Brain microvascular endothelial cell (primary cell): ENCODE data around the gene AHRR.

Source experiments
- DNase-seq: peaks from one replicate; pipeline ENCODE4 v3.0.0-alpha.2; 2020
- H3K27ac ChIP-seq: fragments of 250-450 bp; sonication (Bioruptor Pico); 2 replicates; pipeline ENCODE4 v1.5.1; 2020; ENCODE audit warnings: mild to moderate bottlenecking, moderate library complexity
- H3K27me3 ChIP-seq: fragments of 250-450 bp; sonication (Bioruptor Pico); replicated peaks from 2 replicates; pipeline ENCODE4 v1.5.1; 2020; ENCODE audit warnings: mild to moderate bottlenecking
- H3K36me3 ChIP-seq: fragments of 250-450 bp; sonication (Bioruptor Pico); replicated peaks from 2 replicates; pipeline ENCODE4 v1.5.1; 2020; ENCODE audit warnings: mild to moderate bottlenecking
- H3K4me3 ChIP-seq: 2 replicates; pipeline ENCODE4 v1.5.1; 2011; ENCODE audit warnings: low read depth, mild to moderate bottlenecking, control low read depth, low read length, moderate library complexity
- in situ Hi-C: cut with HindIII; loops from 2 replicates; pipeline ENCODE4 v1.10.0; 2017; ENCODE audit warnings: low sequenced_read_pairs, low pct_ligation_motif_present
- TF ChIP-seq, protein P1 (sequence below): IDR thresholded peaks from 2 replicates; pipeline ENCODE4 v1.5.1; 2011; ENCODE audit warnings: low read depth, mild to moderate bottlenecking, moderate library complexity, low read length, control low read depth, inconsistent platforms; ENCODE audit errors: missing control alignments

AHRR gene

DNA sequence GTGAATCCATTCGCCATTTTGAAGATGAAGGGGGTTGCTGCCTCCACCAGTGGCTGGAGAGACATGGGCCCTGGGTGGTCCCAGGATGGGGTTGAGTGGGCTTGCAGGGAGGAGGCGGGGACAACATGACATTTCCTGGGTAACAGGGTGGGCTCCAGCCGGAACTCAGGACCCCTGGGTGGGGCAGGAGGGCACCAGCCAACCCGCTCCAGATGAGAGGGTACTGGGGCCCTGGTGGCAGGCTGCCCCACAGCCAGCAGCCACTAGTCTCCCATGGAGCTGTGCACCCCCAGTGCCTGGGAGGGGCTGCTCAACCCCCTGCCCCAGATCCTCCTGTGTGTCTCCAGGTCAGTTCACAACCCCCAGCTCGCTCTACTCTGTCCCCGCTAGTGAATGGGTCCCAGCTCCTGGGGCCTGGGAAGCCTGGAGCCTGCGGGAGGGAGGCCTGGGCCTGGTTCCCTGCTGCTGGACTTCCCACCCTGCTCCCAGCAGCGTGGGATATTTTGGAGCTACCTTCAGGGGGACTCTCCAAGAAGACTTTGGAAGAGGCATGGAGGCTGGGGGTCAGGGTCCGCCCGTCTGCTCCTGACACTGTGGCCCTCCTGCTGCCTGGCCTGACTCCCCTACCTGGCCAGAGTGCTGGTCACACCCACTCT is 55.9 kb downstream of the AHRR start:
- Histone ChIP-seq H3K4me3 (no peak overlapping the region), H3K27me3 (no peaks in the 10 kb centered on the region), H3K36me3 (no peaks in the 10 kb centered on the region), H3K27ac (peak overlapping the region; percentile 81)
- no peak for DNase-seq
- TF ChIP-seq, protein P1, sequence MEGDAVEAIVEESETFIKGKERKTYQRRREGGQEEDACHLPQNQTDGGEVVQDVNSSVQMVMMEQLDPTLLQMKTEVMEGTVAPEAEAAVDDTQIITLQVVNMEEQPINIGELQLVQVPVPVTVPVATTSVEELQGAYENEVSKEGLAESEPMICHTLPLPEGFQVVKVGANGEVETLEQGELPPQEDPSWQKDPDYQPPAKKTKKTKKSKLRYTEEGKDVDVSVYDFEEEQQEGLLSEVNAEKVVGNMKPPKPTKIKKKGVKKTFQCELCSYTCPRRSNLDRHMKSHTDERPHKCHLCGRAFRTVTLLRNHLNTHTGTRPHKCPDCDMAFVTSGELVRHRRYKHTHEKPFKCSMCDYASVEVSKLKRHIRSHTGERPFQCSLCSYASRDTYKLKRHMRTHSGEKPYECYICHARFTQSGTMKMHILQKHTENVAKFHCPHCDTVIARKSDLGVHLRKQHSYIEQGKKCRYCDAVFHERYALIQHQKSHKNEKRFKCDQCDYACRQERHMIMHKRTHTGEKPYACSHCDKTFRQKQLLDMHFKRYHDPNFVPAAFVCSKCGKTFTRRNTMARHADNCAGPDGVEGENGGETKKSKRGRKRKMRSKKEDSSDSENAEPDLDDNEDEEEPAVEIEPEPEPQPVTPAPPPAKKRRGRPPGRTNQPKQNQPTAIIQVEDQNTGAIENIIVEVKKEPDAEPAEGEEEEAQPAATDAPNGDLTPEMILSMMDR: no peak
- in situ Hi-C loops: no loop called here

DNA sequence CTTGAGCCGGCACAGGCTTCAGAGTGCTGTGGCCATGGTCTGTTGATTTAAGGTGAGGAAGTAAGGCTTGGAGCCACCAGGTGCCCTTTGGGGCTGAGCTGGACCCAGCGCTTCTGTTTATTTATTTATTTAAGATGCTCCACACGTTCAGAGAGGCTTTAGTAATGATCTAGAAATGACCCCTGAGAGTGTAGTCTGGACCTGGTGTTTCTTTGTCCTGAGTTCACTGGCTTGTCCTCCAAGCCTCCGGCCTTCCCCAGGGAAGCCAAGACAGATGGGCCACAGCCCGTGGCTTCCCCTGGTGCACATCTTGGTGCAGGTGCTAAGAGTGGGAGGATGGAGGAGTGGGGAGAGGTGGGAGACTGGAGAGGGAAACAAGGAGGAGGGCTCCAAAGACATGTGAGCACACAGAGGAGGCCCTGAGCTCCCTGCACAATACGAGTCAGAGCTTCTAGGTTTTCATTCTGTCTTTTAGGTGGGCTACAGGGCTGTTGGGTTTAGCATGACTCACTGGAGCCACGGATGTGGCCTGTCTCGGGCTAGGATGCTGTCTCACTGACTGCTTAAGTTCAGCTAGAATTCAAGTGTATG is 56.9 kb downstream of the AHRR start:
- DNase-seq: peak; percentile 80
- Histone ChIP-seq H3K27me3 (no peaks in the 10 kb centered on the region), H3K36me3 (no peaks in the 10 kb centered on the region), H3K27ac (peak overlapping the region; percentile 81), H3K4me3 (no peak overlapping the region)
- TF ChIP-seq, protein P1: no peak
- in situ Hi-C loops: no loop called here

DNA sequence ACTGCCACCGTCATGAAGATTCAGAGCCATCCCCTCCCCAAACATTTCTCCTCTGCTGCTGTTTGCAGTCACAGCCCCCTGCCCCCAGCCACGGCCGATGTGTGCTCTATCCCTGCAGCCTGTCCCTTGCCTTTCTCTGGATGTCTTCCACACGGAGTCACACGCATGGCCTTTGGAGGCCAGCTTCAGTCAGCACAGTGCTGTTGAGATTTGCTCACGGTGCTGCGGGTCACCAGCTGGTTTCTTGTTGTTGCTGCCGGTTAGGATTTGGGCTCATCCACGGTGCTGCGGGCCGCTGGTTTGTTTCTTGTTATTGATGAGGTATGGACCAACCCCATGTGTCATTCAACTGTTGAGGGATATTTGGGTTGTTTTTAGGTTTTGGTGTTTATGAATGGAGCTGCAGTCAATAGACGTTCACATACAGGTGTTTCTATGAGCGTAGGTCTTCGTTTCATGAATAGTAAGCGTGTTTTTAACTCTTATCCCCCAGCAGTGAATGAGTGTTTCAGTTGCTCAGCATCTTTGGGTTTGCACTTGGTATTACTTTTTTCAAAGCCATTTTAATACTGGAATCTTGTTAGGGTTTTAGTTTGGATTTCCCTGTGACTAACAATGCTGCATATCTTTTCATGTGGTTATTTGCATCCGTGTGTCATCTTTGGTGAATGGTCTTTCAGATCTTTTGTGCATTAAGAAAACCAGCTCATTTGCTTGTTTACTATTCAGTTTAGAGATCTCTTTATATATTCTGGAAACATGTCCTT is 57.6 kb downstream of the AHRR start:
- peak overlapping the region; percentile 81 for H3K27ac ChIP-seq
- H3K36me3 ChIP-seq: no peaks in the 10 kb centered on the region
- DNase-seq: no peak

DNA sequence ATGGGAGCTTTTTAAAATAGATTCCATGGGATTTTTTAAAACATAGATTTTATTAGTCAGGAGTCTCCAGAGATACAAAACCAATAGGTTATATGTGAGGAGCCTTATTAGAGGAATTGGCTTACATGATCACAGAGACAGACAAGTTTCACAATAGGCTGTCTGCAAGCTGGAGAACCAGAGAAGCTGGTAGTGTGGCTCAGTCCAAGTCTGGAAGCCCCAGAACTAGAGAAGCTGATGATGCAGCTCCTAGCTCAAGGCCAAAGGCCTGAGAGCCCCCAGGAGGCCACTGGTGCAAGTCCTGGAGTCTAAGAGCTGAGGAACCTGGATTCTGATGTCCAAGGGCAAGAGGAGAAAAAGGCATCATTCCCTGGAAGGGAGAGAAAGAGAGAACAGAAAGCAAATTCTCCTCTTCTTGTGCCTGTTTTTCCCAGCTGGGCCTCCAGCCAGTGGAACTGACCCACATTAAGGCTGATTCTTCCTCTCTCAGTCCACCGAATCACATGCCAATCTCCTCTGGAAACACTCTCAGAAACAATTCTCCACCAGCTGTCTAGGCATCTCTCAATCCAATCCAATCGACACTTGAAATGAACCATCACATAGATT is 59.3 kb downstream of the AHRR start:
- Histone ChIP-seq H3K27me3 (no peaks in the 10 kb centered on the region), H3K27ac (no peak overlapping the region), H3K36me3 (no peaks in the 10 kb centered on the region), H3K4me3 (no peak overlapping the region)
- in situ Hi-C loops: no loop called here
- no peak for DNase-seq
- TF ChIP-seq, protein P1: no peak

More for the DNA sequence above, 57.6 kb downstream of the AHRR start:
- Histone ChIP-seq H3K27me3 (no peaks in the 10 kb centered on the region), H3K4me3 (no peak overlapping the region)
- TF ChIP-seq, protein P1: no peak
- in situ Hi-C loops: no loop called here

DNA sequence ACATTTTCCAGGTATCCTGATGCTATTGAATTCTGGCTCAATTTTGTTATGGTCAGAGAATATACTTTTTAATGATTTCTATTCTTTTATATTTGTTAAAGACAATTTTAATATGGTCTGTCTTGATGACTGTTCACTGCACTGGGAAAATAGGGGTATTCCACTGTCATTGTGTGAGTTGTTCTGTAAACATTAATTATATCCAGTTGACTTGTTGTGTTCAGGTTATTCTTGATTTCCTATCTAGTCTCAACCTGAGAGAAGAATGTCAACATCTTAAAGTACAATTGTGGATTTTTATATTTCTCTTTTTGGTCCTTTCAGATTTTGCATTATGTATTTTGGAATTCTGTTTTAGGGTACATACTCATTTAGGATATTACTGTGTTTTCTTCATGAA is 61.6 kb downstream of the AHRR start:
- no peak for DNase-seq
- in situ Hi-C loops: no loop called here
- Histone ChIP-seq H3K4me3 (no peak overlapping the region), H3K27ac (no peak overlapping the region), H3K36me3 (no peaks in the 10 kb centered on the region), H3K27me3 (no peaks in the 10 kb centered on the region)
- TF ChIP-seq, protein P1: no peak
